GM18519 (cell line): ENCODE measurements around the gene GNLY.
"Not testable (repeated sequence)": the region's sequence is repeated elsewhere in the genome, so short reads cannot be mapped to it uniquely, and the experiment has no call there.

Experiments used
- ATAC-seq: cut with Tn5 transposase; IDR thresholded peaks from one replicate; pipeline ENCODE4 v1.9.1; 2021; ENCODE audit warnings: mild to moderate bottlenecking, moderate library complexity; ENCODE audit not compliant: unreplicated experiment, low FRiP score

The GNLY gene

DNA sequence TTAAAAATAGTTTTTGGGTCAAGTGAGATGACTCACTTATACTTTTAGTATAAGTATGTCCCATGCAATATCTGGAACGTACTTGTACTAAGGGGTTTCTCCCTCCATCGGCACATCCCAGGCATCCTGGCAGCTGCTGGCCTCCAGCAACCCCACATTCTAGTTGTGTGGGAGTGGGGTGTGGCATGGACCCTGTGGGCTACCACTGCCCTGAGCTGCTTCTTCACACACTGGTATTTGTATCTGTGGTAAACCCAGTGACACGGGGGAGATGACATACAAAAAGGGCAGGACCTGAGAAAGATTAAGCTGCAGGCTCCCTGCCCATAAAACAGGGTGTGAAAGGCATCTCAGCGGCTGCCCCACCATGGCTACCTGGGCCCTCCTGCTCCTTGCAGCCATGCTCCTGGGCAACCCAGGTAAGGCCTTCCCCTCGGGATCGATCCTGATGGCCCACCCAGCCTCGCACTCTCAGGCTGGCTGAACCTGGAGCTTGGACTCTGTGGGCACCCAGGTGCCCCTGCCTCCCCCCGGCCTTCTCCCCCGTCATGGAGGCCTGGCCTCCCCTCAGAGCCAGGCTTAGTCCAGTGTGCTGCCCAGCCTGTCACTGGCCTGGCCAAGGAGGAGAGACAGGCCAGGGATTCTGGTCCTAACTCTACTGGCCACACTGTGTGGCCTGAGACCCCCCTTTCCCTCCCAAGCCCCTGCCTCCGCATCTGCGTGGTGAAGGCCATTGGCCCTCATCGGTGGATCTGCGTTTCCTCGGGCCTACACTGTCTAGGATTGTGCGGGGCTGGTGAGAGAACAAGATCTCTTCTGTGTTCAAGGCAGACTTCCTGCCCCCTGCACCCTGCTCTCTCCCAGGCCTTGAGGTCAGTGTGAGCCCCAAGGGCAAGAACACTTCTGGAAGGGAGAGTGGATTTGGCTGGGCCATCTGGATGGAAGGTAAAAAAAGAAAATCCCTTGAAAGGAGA, at the start of gene GNLY:
TSS of gene GNLY (plus strand) at position 307 of the 974 bp plus-strand sequence. CDS start at position 368, 61 bp downstream.
- no peak for ATAC-seq

DNA sequence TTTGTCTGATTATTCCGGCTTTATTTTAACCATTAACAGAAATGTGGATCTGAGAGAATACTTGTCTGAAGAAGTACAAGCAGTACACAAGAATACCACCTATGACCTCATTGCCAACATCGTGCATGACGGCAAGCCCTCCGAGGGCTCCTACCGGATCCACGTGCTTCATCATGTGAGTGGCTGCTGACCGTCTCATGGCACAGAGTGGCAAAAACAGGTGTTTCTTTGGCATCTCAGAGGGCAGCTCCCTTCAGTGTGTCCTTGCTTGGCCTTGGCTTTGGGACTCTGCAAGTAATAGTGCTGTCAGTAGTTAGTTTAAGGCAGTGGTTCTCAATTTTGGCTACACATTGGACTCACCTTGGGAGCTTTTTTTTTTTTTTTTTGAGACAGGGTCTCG, 49.2 kb upstream of the GNLY start:
- no peak for ATAC-seq

GRCh38 chr2:85646166-85646565, 48.0 kb upstream of the GNLY start:
- no peak for ATAC-seq

DNA sequence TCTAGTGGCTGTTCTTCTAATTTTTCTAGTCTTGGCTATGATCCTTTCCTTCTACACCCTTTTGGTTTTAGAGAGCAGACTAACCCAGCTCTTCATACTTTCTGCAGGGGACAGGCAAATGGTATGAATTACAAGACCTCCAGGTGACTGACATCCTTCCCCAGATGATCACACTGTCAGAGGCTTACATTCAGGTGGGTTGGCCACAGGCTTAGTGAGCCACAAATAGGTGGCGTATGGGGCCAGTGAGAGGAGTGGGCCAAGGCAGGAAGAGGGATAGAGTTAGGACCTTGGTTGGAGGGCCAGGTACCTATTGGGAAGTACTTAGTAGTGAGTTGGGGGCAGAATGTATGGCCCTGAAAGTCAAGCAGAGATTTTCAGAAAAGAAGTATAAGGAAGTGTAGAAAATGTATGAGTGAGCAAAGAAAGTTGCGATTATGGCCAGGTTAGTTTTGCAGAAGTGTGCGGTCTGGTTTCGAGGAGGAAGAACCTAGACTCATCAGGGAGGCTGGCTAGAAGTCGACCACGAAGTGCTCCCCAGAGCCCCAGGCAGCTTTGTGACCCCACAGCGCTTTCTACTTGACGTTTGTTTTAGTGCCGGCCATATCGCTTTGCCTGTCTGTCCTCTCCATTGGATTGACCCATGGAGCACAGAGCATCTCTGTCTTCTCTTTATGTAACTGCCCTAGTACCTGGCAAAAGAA, 46.2 kb upstream of the GNLY start:
- no peak for ATAC-seq

GRCh38 chr2:85648619-85649018, 45.5 kb upstream of the GNLY start:
- ATAC-seq = no peak

DNA sequence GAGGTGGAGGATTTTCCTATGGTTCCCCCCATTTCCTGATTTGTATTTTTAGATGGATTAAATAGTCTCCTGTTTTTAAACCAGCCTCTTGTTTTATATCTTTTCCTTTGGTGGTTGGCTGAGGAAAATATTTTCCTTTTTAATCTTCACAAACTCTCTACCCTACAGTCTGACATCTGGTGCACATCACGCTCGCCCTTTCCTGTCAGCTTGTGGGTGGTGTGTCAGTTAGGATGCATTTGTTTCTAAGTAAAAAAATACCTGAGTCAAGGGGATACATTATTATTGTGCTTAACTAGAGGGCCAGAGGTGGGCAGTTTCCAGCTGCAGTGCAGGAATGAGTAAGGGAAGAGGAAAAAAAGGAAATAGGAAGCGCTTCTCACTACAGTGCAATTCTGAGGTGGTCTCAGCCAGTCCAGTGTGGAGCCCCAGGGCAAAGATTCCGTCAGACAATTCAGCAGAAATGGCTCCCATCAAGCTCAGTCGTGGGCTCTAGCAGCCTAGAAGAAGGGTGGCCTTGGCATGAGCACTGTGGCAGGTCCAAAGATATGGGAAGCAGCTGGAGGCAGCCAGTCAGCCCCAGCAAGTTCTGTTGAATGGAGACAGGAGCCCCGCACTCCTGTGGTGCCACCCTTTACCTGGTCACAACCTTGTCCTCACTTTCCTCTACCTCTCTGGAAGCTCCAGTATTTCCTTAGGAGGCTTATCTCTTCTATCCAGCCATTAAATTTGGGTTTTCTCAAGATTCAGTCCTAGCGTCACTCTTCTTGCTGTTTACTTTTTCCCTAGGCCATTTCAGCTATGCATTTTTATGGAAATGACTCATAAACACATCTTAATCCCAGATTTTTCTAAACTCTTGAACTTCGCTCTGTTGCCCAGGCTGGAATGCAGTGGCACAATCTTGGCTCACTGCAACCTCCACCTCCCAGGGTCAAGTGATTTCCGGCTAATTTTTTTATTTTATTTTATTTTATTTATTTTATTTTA, 44.7 kb upstream of the GNLY start:
- ATAC-seq = no peak

GRCh38 chr2:85650456-85650855, 43.7 kb upstream of the GNLY start:
- ATAC-seq = no peak

- ATAC-seq = no peak
These were observed 43.1 kb upstream of the GNLY start for GRCh38 chr2:85651097-85651496.

DNA sequence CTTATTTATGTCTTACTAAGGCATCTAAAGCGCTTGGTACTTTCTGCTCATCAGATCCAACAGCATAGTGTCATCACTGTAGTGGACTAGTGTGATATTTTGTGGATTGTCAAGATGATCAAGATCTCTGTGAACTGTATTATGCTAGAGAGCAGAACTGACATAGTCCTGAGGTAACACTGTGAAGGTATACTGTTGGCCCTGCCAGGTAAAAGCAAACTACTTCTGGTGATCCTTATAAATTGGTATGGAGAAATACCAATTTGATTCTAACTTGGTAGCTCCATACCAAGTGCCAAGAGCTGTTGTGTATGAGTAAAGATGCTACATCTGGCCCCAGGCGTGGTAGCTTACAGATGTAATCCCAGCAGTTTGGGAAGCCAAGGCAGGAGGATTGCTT, 42.1 kb upstream of the GNLY start:
- ATAC-seq = no peak

DNA sequence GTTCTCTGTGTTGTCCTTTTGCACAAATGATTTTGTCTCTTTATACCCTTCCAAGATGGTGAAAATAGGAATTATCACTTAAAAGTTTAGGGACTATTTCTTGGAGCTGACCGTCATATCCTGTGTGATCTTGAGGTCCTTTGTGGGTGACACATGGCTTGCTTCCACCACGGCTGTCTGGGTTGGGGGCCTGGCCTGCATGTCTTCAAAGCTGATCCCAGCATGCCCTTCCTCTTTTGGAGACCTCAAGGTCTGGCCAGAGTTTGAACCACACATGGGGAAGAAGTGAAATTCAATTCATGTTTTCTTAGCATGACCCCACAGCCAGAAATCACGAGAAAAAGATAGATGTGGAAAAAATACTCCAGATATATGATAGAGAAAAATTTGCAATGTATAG, 40.2 kb upstream of the GNLY start:
- ATAC-seq = no peak

DNA sequence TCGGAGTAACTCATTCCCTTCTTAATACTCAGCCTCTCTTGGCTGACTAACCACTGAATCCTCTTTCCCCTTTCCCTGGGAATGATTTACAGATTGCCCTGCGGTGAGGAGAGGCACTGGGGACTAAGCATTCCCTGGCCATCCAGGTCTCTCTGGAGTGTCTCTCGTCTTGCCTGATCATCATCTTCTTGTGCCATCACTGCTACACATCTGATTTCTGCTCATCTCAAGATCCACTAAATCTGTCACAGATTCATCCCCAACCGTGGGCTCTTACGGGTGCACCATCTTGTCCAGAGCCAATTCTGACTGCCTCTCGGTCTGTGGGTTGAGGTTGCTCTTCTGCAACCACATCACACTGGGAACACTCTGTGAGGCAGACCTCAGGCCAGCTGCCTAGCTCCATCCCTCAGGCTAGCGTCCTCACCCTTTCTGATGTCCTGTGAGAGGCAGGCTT, 38.2 kb upstream of the GNLY start:
- ATAC-seq = no peak

DNA sequence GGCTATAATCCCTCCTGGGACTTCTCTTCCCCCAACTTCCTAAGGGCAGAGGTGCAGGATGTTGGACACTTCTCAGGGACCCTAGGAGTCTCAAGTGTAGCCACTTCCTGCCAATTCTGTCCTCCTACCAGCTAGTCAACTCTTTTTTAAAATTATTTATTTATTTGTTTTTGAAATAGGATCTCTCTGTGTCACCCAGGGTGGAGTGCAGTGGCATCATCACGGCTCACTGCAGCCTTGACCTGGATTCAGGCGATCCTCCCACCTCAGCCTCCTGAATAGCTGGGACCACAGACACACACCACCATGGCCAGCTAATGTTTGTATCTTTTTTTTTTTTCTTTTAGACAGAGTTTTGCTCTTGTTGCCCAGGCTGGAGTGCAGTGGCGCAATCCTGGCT, 37.7 kb upstream of the GNLY start:
- no peak for ATAC-seq

- not testable (repeated sequence) for ATAC-seq
These were observed 36.8 kb upstream of the GNLY start for GRCh38 chr2:85657399-85657798.

- ATAC-seq = no peak
These were observed 34.7 kb upstream of the GNLY start for GRCh38 chr2:85659324-85659981.

- not testable (repeated sequence) for ATAC-seq
These were observed 33.9 kb upstream of the GNLY start for GRCh38 chr2:85660301-85660700.

- ATAC-seq = no peak
These were observed 33.4 kb upstream of the GNLY start for GRCh38 chr2:85660725-85661124.

DNA sequence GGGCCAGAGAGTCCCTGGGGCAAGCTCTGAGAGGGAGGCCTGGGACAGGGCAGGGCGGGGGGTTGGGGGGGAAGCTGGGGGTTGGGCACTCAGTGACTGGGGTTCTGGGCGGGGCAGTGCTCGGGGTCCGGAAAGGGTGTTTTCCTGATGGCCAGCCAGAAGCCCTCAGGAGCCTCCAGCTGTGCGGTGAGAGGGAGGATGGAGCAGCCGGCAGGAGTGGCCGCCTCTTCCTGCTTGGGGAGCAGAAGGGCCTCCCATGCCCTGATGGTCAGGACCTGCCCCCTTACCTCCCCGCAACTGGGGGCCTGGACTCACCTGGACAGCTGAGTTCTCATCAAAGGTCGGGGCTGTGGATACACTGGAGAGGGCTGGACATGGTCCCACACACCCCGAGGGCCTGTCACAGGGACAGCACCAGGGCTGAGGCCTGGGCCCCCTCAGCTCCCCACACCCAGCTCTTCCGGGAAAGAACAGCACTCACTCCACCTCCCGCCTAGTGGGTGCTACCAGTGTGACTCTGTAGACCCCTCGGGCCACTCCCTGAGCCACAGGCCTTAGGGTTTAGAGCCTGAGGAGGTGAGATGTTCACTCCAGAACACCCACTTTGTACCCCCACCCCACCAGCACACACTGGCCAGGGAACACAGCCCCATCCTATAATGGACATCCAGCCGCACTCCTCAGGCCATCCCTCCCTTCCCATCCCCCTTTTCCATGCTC, 32.9 kb upstream of the GNLY start:
- ATAC-seq = no peak

GRCh38 chr2:85662899-85663593, 31.1 kb upstream of the GNLY start:
- ATAC-seq = no peak
